ENCODE measurements around the gene TRPM2. TPM values are rescaled to one million over a fixed set of nuclear protein-coding genes. Genes with fewer than 3 reads are reported as not detected.

Gene TRPM2
- total RNA-seq, 1 donor from 2014 or later: 0.07 TPM

DNA sequence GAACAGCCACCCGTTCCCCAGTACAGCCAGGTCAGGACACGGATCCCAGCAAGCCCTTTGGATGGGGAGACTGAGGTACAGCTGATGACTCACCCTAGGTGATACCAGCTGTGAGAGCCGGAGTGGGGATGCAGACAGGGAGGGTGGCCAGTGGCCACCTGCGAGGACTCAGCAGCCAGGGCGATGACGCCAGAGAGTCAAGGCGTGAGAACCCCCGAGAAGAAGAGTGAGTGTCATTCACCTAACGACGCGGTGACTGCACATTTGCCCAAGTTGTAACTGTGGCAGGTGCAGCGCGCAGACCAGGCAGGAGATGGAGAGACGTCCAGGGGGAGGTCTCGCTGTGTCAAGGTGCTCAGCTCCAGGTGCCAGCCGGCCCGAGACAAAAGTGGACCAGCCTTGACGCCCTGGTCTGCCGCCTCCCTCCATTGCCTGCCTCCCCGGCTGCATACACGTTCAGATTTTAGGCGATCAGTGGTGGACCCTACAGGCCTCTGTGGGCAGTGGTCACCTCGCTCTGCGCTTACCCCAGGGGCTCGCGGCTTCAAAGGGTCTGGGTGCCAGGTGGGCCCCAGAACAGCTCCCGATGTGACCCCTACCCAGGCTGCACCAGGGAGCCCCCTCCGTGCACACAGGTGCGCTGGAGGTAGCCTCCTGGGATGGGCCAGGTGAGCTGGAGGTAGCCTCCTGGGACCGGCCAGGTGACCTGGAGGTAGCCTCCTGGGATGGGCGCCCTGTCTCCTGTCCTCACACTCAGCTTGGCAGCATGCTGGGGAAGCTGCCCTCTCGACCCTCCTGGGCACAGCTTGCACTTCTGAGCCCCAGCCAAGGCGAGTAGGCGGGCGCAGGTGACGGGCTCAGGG, 113.8 kb downstream of the TRPM2 start:
- Mint-ChIP-seq H3K4me3 (no peak overlapping the region), H3K27ac (no peak overlapping the region), H3K36me3 (no peaks in the 10 kb centered on the region), H3K27me3 (no peaks in the 10 kb centered on the region), H3K9me3 (no peaks in the 10 kb centered on the region), H3K4me1 (ENCODE audit: unreplicated experiment) (no peaks in the 10 kb centered on the region)
- TF ChIP-seq, protein P1, sequence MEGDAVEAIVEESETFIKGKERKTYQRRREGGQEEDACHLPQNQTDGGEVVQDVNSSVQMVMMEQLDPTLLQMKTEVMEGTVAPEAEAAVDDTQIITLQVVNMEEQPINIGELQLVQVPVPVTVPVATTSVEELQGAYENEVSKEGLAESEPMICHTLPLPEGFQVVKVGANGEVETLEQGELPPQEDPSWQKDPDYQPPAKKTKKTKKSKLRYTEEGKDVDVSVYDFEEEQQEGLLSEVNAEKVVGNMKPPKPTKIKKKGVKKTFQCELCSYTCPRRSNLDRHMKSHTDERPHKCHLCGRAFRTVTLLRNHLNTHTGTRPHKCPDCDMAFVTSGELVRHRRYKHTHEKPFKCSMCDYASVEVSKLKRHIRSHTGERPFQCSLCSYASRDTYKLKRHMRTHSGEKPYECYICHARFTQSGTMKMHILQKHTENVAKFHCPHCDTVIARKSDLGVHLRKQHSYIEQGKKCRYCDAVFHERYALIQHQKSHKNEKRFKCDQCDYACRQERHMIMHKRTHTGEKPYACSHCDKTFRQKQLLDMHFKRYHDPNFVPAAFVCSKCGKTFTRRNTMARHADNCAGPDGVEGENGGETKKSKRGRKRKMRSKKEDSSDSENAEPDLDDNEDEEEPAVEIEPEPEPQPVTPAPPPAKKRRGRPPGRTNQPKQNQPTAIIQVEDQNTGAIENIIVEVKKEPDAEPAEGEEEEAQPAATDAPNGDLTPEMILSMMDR (conservative IDR thresholded peaks at IDR 0.05): no peak
- DNase-seq (ENCODE audit: extremely low spot score, unreplicated experiment): no peak

- no peak for DNase-seq (ENCODE audit: extremely low spot score, unreplicated experiment)
- H3K27me3 Mint-ChIP-seq: no peaks in the 10 kb centered on the region
- no peaks in the 10 kb centered on the region for H3K9me3 Mint-ChIP-seq
- H3K4me3 Mint-ChIP-seq: no peak overlapping the region
- no peak overlapping the region for H3K27ac Mint-ChIP-seq
- TF ChIP-seq, protein P1 (conservative IDR thresholded peaks at IDR 0.05): no peak
- H3K4me1 Mint-ChIP-seq (ENCODE audit: unreplicated experiment): no peaks in the 10 kb centered on the region
- no peaks in the 10 kb centered on the region for H3K36me3 Mint-ChIP-seq
Observed at GRCh38 chr21:44467859-44468195, 114.4 kb downstream of the TRPM2 start.

GRCh38 chr21:44471341-44471740, 117.9 kb downstream of the TRPM2 start:
- H3K9me3 Mint-ChIP-seq: no peaks in the 10 kb centered on the region
- H3K27me3 Mint-ChIP-seq: no peaks in the 10 kb centered on the region
- no peak for DNase-seq (ENCODE audit: extremely low spot score, unreplicated experiment)
- no peak overlapping the region for H3K27ac Mint-ChIP-seq
- H3K36me3 Mint-ChIP-seq: no peaks in the 10 kb centered on the region
- H3K4me1 Mint-ChIP-seq (ENCODE audit: unreplicated experiment): no peaks in the 10 kb centered on the region
- TF ChIP-seq, protein P1 (conservative IDR thresholded peaks at IDR 0.05): no peak
- no peak overlapping the region for H3K4me3 Mint-ChIP-seq

GRCh38 chr21:44471996-44472395, 118.6 kb downstream of the TRPM2 start:
- Mint-ChIP-seq H3K9me3 (no peaks in the 10 kb centered on the region), H3K4me3 (no peak overlapping the region), H3K27me3 (no peaks in the 10 kb centered on the region), H3K36me3 (no peaks in the 10 kb centered on the region), H3K27ac (no peak overlapping the region), H3K4me1 (ENCODE audit: unreplicated experiment) (no peaks in the 10 kb centered on the region)
- TF ChIP-seq, protein P1 (conservative IDR thresholded peaks at IDR 0.05): no peak
- no peak for DNase-seq (ENCODE audit: extremely low spot score, unreplicated experiment)

GRCh38 chr21:44473915-44474555, 120.6 kb downstream of the TRPM2 start:
- Mint-ChIP-seq H3K9me3 (no peaks in the 10 kb centered on the region), H3K27ac (no peak overlapping the region), H3K36me3 (no peaks in the 10 kb centered on the region), H3K27me3 (no peaks in the 10 kb centered on the region), H3K4me1 (ENCODE audit: unreplicated experiment) (no peaks in the 10 kb centered on the region), H3K4me3 (no peak overlapping the region)
- no peak for DNase-seq (ENCODE audit: extremely low spot score, unreplicated experiment)
- TF ChIP-seq, protein P1 (conservative IDR thresholded peaks at IDR 0.05): no peak
